Adrenal gland (tissue), 5 donors: ENCODE results near the gene ATRN.

Source experiments
- POLR2A ChIP-seq, 2 donors: fragments of 450-650 bp; IDR thresholded peaks; one replicate each; pipeline ENCODE4 v1.6.1; 2017; ENCODE audit warnings: antibody characterized with exemption in 2 of 2, mild to moderate bottlenecking in 2 of 2, moderate library complexity in 1 of 2
- TF ChIP-seq, protein P1 (sequence below), 6 experiments: fragments of 450-650 bp in 4 of 6; fragments of 200-600 bp in 2 of 6; sonication (generic) in 1 of 6; IDR thresholded peaks; 1 replicate in 5 of 6; 2 replicates in 1 of 6; pipeline versions ENCODE4 v1.5.1 to v1.8.0; 2016 to 2021; ENCODE audit warnings: antibody characterized with exemption in 6 of 6, mild to moderate bottlenecking in 2 of 6, moderate library complexity in 1 of 6
- donor health status: DM: no; HTN: no; CAD: no.

DNA sequence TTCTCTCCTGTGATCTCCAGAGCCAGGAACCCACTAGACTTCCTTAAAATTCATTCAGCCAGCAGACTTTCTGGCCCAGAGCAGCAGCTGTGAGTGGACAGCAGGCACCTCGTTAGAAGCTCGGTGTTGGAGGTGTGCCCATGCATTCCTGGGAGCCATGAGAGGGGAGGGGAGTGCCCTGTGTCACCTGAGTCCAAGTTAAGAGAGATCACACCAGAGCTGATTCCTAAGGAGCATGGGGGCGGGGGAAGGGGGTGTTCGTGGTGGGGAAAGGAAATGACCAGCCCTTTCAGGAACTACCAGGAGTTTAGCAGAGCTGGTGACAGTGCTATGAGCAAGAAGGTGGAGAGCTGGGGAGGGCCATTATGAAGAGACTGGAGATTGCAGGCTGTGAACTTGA lies 145.4 kb downstream of the ATRN start:
- TF ChIP-seq, protein P1, sequence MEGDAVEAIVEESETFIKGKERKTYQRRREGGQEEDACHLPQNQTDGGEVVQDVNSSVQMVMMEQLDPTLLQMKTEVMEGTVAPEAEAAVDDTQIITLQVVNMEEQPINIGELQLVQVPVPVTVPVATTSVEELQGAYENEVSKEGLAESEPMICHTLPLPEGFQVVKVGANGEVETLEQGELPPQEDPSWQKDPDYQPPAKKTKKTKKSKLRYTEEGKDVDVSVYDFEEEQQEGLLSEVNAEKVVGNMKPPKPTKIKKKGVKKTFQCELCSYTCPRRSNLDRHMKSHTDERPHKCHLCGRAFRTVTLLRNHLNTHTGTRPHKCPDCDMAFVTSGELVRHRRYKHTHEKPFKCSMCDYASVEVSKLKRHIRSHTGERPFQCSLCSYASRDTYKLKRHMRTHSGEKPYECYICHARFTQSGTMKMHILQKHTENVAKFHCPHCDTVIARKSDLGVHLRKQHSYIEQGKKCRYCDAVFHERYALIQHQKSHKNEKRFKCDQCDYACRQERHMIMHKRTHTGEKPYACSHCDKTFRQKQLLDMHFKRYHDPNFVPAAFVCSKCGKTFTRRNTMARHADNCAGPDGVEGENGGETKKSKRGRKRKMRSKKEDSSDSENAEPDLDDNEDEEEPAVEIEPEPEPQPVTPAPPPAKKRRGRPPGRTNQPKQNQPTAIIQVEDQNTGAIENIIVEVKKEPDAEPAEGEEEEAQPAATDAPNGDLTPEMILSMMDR (IDR thresholded peaks at IDR 0.05), result no peak
- TF ChIP-seq POLR2A (IDR thresholded peaks at IDR 0.05), result no peak
